PC-9 (cell line): ENCODE results near the gene LGR6. TPM values are rescaled to one million over a fixed set of nuclear protein-coding genes. Genes with fewer than 3 reads are reported as not detected.

ENCODE experiments used
- BruUV-seq: library from RNA; stranded (reverse); fragments of 400-500 nt; replicated peaks from 2 replicates; lab custom pipeline; 2021; lab: Mats Ljungman, UMichigan
- CTCF ChIA-PET: fragments of 300-600 bp; sonication (Branson Sonifier 250); formaldehyde crosslinking; loops from one replicate; lab custom pipeline; 2022; ENCODE audit warnings: antibody characterized with exemption; lab: Charles Lee
- POLR2A ChIA-PET: fragments of 300-600 bp; sonication (Branson Sonifier 250); formaldehyde crosslinking; loops from one replicate; lab custom pipeline; 2022; ENCODE audit warnings: antibody characterized with exemption; ENCODE audit not compliant: unreplicated experiment; lab: Charles Lee
- DNase-seq, 2 experiments: peaks; one replicate each; pipeline versions ENCODE4 v3.0.0 to v3.0.0-alpha.2; 2015 to 2022; ENCODE audit warnings: mixed read lengths in 1 of 2
- H2AFZ ChIP-seq: fragments of 200-600 bp; sonication (generic); 2 replicates; pipeline ENCODE4 v1.8.1; 2017; ENCODE audit warnings: antibody characterized with exemption
- H3F3A ChIP-seq: fragments of 200-600 bp; sonication (generic); 2 replicates; pipeline ENCODE4 v1.8.1; 2017; ENCODE audit warnings: antibody characterized with exemption, mild to moderate bottlenecking, low read depth; ENCODE audit not compliant: insufficient read depth
- H3K27ac ChIP-seq: fragments of 200-600 bp; sonication (generic); 2 replicates; pipeline ENCODE4 v1.6.1; 2016; ENCODE audit warnings: mixed run types
- H3K27me3 ChIP-seq: fragments of 200-600 bp; sonication (generic); 2 replicates; pipeline ENCODE4 v1.6.1; 2016; ENCODE audit warnings: low read depth, mixed run types; ENCODE audit not compliant: insufficient read depth
- H3K36me3 ChIP-seq: fragments of 200-600 bp; sonication (generic); 2 replicates; pipeline ENCODE4 v1.6.1; 2016; ENCODE audit warnings: low read depth, mixed run types
- H3K4me1 ChIP-seq: fragments of 200-600 bp; sonication (generic); replicated peaks from 2 replicates; pipeline ENCODE4 v1.6.1; 2016; ENCODE audit warnings: mixed run types; ENCODE audit not compliant: insufficient read depth
- H3K4me2 ChIP-seq: fragments of 200-600 bp; sonication (generic); 2 replicates; pipeline ENCODE4 v1.6.1; 2017; ENCODE audit warnings: mixed run types
- H3K4me3 ChIP-seq: fragments of 200-600 bp; sonication (generic); 2 replicates; pipeline ENCODE4 v1.6.1; 2016; ENCODE audit warnings: mixed run types
- H3K79me2 ChIP-seq: fragments of 200-600 bp; sonication (generic); 2 replicates; pipeline ENCODE4 v1.6.1; 2017; ENCODE audit warnings: low read depth, mixed run types
- H3K9me2 ChIP-seq: fragments of 200-600 bp; sonication (generic); 2 replicates; pipeline ENCODE4 v1.8.1; 2017; ENCODE audit warnings: mild to moderate bottlenecking; ENCODE audit not compliant: insufficient read depth
- H3K9me3 ChIP-seq: fragments of 200-600 bp; sonication (generic); 2 replicates; pipeline ENCODE4 v1.8.1; 2016; ENCODE audit warnings: low read depth; ENCODE audit not compliant: insufficient read depth
- H4K20me1 ChIP-seq: fragments of 200-600 bp; sonication (generic); 2 replicates; pipeline ENCODE4 v1.8.1; 2017; ENCODE audit not compliant: insufficient read depth
- EZH2 ChIP-seq: fragments of 200-600 bp; sonication (generic); IDR thresholded peaks from 2 replicates; pipeline ENCODE4 v1.8.0; 2017; ENCODE audit warnings: antibody characterized with exemption, low read depth
- intact Hi-C: fragments of 100-400 bp; cut with micrococcal nuclease; formaldehyde crosslinking; loops from one replicate; pipeline ENCODE4 v1.10.0; 2022; ENCODE audit not compliant: unreplicated experiment
- total RNA-seq: library from RNA; stranded (reverse); gene quantifications from 2 replicates; pipeline ENCODE4 v1.2.3, GENCODE V29; 2021
- TF ChIP-seq, protein P1 (sequence below): fragments of 200-600 bp; sonication (generic); conservative IDR thresholded peaks from 2 replicates; pipeline ENCODE4 v1.6.1; 2017; ENCODE audit warnings: mixed run types, antibody characterized with exemption, mild to moderate bottlenecking, moderate library complexity

Gene LGR6
- total RNA-seq, 1 experiment from 2014 or later = 5.6 TPM

DNA sequence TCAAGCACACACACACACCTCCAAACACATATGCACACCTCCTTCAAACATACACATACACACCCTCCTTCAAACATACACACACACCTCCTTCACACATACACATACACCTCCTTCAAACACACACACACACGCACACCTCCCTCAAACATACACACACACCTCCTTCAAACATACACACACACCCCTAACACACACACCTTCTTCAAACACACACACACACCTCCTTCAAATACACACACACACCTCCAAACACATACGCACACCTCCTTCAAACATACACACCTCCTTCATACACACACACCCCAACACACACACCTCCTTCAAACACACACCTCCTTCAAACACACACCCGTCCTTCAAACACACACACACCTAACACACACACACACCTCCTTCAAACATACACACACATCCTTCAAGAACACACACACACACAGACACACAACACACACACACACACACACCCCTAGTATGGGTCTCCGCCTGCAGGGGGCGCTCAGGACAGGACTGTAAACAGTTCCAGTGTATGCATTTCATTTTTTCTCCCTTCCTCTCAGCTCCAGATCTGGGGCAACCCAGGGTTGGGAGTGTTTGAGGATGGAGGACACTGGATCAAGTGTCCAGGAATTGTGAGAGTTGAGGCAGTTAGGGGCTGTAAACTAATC is 12.1 kb downstream of the LGR6 start:
- H3K36me3 ChIP-seq = no peaks in the 10 kb centered on the region
- POLR2A ChIA-PET = no interaction called here
- H3K4me1 ChIP-seq = peaks cover 11% of the 10 kb centered on the region
- no peaks in the 10 kb centered on the region for H3K9me2 ChIP-seq
- intact Hi-C loops = no loop called here
- BruUV-seq = no TSS peak
- H3K4me2 ChIP-seq = no peak overlapping the region
- no peak for DNase-seq
- peaks cover 35% of the 10 kb centered on the region for H3F3A ChIP-seq
- H4K20me1 ChIP-seq = no peaks in the 10 kb centered on the region
- H3K9me3 ChIP-seq = no peaks in the 10 kb centered on the region
- no peak for TF ChIP-seq EZH2
- TF ChIP-seq, protein P1, sequence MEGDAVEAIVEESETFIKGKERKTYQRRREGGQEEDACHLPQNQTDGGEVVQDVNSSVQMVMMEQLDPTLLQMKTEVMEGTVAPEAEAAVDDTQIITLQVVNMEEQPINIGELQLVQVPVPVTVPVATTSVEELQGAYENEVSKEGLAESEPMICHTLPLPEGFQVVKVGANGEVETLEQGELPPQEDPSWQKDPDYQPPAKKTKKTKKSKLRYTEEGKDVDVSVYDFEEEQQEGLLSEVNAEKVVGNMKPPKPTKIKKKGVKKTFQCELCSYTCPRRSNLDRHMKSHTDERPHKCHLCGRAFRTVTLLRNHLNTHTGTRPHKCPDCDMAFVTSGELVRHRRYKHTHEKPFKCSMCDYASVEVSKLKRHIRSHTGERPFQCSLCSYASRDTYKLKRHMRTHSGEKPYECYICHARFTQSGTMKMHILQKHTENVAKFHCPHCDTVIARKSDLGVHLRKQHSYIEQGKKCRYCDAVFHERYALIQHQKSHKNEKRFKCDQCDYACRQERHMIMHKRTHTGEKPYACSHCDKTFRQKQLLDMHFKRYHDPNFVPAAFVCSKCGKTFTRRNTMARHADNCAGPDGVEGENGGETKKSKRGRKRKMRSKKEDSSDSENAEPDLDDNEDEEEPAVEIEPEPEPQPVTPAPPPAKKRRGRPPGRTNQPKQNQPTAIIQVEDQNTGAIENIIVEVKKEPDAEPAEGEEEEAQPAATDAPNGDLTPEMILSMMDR = peak; percentile 49
- H3K4me3 ChIP-seq = no peak overlapping the region
- H3K27ac ChIP-seq = no peak overlapping the region
- 0 out of 2 replicates have a peak, but pooled peaks cover 6% of the 10 kb centered on the region for H3K27me3 ChIP-seq
- H2AFZ ChIP-seq = no peak overlapping the region
- CTCF ChIA-PET = no interaction called here
- H3K79me2 ChIP-seq = no peaks in the 10 kb centered on the region

DNA sequence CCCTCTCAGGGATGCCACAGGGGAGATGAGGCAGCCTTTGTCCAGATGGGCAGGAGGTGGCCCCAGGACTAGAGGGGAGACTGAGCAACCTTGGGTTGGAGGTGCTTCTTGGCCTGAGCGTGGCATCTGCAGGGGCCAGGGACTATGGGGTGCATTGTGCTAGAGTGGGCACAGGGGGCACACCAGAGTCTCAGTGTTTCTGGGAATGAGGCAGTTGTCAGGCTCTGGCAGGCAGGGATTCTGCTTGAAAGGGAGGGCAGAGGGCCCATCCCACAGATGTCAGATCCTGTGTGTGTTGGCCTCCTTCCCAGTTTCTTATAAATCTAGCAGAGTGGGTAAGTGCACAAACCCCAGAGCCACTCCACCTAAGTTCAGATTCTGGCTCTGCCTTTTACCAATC is 13.7 kb downstream of the LGR6 start:
- no peaks in the 10 kb centered on the region for H3K9me3 ChIP-seq
- no peak for DNase-seq
- no peaks in the 10 kb centered on the region for H3K36me3 ChIP-seq
- no peaks in the 10 kb centered on the region for H3K9me2 ChIP-seq
- no peak for TF ChIP-seq EZH2
- TF ChIP-seq, protein P1 = no peak; the same call in 1 of the 2 replicates
- H4K20me1 ChIP-seq = no peaks in the 10 kb centered on the region
- ChIA-PET CTCF (interaction anchor here (0.5 kb wide), 1 partner anchor 99 kb away, joined by 4 read pairs; no protein-coding TSS in a partner anchor), POLR2A (no interaction called here)
- peaks cover 18% of the 10 kb centered on the region for H3K27me3 ChIP-seq
- H3F3A ChIP-seq = peaks cover 20% of the 10 kb centered on the region
- no peak overlapping the region for H2AFZ ChIP-seq
- H3K4me1 ChIP-seq = no peaks in the 10 kb centered on the region
- H3K79me2 ChIP-seq = no peaks in the 10 kb centered on the region
- no peak overlapping the region for H3K4me2 ChIP-seq
- BruUV-seq = no TSS peak
- intact Hi-C loops = no loop called here
- H3K27ac ChIP-seq = no peak overlapping the region
- H3K4me3 ChIP-seq = no peak overlapping the region

DNA sequence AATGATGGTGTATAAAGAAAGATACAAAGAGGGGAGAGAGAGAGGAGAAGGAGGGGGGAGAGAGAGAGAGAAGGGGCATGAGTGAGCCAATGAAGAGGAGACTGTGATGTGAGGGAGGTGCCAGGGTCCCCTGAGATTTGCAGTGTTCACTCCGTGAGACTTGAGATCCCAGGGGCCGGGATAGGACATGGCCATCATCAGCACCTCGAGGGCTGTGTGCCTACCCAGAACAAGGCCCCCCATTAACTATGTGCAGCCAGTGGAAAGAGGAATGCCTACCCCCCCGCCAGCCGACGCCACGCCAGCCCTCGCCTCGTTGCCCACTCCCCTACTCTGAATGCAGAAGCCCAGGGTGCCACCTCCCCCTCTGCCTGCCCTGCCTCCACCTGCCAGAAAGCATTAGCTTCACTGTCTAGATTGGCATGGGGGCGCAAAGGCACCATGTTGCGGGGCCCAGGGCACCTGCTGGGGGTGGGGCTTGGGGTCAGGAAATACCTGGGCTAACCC is 14.8 kb downstream of the LGR6 start:
- no peaks in the 10 kb centered on the region for H3K4me1 ChIP-seq
- CTCF ChIA-PET = no interaction called here
- no peak overlapping the region for H3K4me3 ChIP-seq
- peaks cover 12% of the 10 kb centered on the region for H3F3A ChIP-seq
- no TSS peak for BruUV-seq
- no peaks in the 10 kb centered on the region for H3K36me3 ChIP-seq
- POLR2A ChIA-PET = no interaction called here
- TF ChIP-seq EZH2 = no peak
- TF ChIP-seq, protein P1 = no peak
- intact Hi-C loops = no loop called here
- no peak overlapping the region for H2AFZ ChIP-seq
- no peaks in the 10 kb centered on the region for H3K79me2 ChIP-seq
- H3K27me3 ChIP-seq = peaks cover 29% of the 10 kb centered on the region
- no peaks in the 10 kb centered on the region for H4K20me1 ChIP-seq
- no peaks in the 10 kb centered on the region for H3K9me3 ChIP-seq
- H3K4me2 ChIP-seq = no peak overlapping the region
- DNase-seq = no peak
- H3K9me2 ChIP-seq = no peaks in the 10 kb centered on the region
- H3K27ac ChIP-seq = no peak overlapping the region
